Smooth muscle cell of the brain vasculature (primary cell): ENCODE data around the gene SLC35F1.

ENCODE experiments used
- DNase-seq: peaks from one replicate; pipeline ENCODE4 v3.0.0-alpha.2; 2012; ENCODE audit warnings: low read depth, low spot score

SLC35F1 gene

GRCh38 chr6:118122161-118122725 lies 215.2 kb downstream of the SLC35F1 start:
- no peak for DNase-seq

GRCh38 chr6:118122801-118123200 lies 215.7 kb downstream of the SLC35F1 start:
- DNase-seq = no peak

- DNase-seq = no peak
Measured at GRCh38 chr6:118123503-118124037, 216.5 kb downstream of the SLC35F1 start.

DNA sequence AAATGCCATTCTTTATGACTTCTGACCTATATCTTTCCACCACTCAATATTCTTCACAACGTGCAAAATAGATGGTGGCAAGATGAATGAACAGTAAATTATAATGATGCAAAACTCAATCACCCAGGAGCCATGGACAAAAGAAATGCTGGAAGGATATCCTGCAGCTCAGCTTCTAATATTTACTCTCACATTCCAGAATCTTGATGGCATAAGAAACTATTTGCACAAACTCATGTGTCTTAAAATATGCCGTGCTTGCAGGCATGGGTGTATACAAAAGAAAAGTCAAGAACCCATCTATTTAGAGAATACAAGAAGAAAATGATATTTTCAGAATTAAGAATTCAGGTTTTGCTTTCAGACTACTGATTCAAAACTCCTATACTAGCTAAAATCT lies 217.8 kb downstream of the SLC35F1 start:
- DNase-seq = no peak

- DNase-seq = no peak
Measured at GRCh38 chr6:118128755-118129154, 221.7 kb downstream of the SLC35F1 start.

GRCh38 chr6:118134206-118134605 lies 227.1 kb downstream of the SLC35F1 start:
- DNase-seq = no peak

DNA sequence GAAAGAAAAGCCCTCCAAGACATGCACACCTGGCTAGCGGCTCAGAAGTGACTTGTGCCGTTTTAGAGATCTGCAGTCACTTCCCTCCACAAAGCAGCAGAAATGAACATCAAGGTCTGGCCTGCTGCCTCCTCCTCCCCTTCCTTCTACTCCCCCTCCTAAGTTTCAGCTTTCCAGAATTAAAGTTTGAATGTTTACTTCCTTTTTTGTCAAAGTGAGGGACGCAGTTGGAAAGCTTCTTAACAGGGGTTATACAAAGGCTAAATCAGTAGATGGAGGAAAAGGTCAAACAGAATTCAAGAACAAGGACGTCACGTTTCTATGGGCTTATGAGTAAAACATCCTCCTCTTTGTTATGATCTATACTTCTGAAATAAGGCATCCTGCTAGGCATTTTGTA lies 227.7 kb downstream of the SLC35F1 start:
- DNase-seq = no peak

- DNase-seq = no peak
Measured at GRCh38 chr6:118135371-118135770, 228.3 kb downstream of the SLC35F1 start.

DNA sequence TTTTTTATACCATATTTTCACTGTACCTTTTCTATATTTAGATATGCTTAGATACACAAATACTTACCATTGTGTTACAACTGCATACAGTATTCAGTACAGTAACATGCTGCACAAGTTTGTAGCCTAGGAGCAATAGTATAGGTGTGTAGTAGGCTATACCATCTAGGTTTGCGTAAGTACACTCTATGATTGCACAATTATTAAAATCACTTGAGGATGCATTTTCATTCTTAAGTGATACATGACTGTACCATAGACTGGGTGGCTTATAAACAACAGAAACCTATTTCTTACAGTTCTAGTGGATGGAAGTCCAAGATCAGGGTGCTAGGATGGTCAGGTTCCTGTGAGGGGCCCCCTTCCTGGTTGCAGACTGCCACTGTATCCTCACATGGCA lies 234.1 kb downstream of the SLC35F1 start:
- no peak for DNase-seq

- no peak for DNase-seq
Measured at GRCh38 chr6:118146584-118146983, 239.5 kb downstream of the SLC35F1 start.

GRCh38 chr6:118147511-118147910 lies 240.4 kb downstream of the SLC35F1 start:
- DNase-seq = no peak

DNA sequence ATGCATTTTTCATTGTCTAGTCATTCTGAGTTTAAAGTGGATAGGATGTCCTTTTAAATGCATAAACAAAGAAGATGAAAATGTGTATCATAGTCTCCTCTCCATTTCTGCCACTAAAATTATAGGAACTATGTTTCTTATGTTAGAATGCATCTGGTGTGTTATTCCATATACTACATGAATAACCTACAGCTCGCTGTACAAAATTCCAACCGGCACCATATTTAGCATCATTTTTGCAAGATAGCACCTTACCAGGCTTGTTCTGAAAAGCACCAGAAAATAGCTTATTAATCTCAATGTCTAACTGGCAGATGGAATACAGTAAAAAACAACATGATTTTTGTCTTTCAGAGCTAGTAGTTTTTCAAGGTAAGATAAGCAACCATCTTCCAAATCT lies 241.5 kb downstream of the SLC35F1 start:
- DNase-seq = no peak

DNA sequence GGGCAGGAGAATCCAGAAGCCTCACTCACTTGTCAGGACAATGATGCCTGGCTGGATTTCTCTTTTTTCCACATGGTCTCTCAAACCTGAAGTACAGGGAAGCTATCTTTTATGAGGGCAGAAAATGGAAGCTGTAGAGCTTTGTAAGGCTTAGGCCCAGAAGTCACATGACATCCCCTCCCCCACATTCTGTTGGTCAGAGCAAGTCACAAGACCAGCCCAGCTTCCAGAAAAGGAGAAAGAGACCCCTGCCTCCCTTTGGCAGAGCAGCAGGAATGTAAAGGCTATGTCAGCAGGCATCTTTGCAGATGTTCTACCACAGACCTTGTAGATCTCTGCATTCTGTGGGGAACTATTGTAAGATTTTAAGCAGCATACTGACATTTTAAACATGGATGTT lies 245.5 kb downstream of the SLC35F1 start:
- DNase-seq = no peak

DNA sequence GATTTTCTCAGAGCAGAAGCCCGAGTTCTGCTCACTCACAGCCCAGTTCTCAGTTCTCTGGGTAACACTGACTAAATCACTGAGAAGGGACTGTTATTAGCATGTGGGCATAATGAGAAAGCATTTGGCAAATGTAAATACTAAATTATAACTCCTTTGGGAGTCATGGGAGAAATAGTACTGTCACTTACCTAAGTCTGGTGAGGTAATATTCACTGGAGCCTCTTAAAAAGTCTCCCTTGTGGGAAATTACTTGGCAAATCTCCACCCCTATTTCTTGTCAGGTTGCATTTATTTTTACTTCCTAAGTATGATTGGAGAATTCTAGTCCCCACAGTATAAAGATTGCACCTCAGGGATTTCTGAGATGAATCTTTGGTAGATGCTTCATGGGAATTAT lies 254.3 kb downstream of the SLC35F1 start:
- no peak for DNase-seq

DNA sequence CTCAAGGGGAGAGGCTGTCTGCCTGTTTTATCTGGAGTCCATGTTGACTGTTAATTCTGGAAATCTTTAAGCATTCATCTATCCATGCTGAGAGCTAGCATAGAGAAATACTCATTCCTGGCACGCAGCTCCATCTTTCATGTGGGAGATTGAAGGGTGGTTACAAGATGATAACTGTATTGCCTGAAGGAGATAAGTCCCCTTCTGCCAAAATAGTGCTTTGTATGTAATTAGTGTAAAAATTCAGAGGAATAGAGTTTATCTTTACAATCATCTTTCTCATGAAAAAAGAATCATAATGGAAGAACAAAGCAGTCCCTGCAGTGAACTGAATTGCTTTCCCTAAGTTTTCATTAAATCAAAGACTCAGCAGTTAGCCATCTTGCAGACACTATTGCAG lies 256.5 kb downstream of the SLC35F1 start:
- DNase-seq = no peak

GRCh38 chr6:118165500-118165899 lies 258.4 kb downstream of the SLC35F1 start:
- DNase-seq = no peak

GRCh38 chr6:118168421-118168820 lies 261.4 kb downstream of the SLC35F1 start:
- no peak for DNase-seq

GRCh38 chr6:118171852-118172251 lies 264.8 kb downstream of the SLC35F1 start:
- DNase-seq = no peak

DNA sequence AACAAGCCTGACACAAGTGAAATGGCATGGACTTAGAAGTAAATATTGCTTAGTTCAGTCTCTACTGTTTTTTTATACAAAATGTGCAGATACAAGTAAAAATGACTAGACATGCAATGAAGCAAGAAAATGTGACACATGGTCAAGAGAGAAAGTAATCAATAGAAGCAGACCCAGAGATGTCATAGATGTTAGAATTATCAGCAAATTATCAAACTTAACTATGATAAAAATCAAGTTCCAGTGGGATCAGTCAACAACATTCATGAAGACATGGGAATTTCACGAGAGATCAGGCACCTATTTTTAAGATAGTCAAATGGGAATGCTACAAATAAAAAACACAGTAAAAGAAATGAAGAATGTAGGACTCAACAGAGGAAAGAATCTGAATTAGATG lies 267.0 kb downstream of the SLC35F1 start:
- no peak for DNase-seq

- no peak for DNase-seq
Measured at GRCh38 chr6:118177720-118178119, 270.7 kb downstream of the SLC35F1 start.

DNA sequence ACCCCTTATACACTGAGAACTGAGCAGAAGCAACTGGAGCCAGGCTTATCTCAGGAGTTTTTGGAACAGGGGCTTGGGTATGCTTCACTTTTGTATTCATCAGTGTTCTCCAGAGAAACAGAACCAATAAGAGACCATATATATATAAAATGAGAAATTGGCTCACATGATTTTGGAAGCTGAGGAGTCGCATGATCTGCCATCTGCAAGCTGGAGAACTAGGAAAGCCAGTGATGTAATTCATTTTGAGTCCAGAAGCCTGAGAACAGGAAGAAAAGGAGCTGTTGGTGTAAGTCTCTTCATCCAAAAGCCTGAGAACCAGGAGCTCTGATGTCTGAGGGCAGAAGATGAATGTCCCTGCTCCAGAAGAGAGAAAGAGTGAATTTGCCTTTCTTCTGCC lies 272.0 kb downstream of the SLC35F1 start:
- DNase-seq = no peak

GRCh38 chr6:118186672-118187567 lies 279.9 kb downstream of the SLC35F1 start:
- DNase-seq = no peak

DNA sequence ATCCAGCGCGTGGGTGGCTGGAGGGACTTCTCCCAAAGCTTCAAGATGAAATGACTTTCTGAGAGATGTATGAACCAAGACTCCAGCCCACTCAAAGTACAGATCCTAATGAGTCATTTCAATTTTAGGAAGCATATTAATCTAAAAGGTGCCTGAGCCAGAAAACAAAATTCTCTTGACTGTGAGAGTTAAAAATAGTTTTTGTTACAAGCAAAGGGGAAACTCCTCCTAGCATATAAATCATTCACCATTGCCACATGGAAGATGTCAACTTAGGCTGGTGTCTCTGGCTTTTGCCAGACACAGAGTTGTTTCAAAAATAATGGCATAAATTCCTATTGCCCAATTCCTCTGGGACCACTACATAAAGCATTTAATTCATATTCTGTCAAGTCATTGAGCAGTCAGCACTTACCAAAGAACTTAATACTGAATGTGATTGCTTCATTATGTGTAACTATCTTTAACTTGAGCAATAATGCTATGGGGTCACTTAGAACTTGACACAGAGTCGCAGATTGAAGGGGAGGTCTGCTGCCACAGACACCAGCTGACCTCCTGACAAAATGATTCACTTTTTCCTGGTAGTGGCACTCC lies 280.6 kb downstream of the SLC35F1 start:
- DNase-seq = no peak
